Endothelial cell of umbilical vein (primary cell): ENCODE measurements around the gene VSTM2B. TPM values are rescaled to one million over a fixed set of nuclear protein-coding genes. Genes with fewer than 3 reads are reported as not detected.
"Not testable (repeated sequence)": the region's sequence is repeated elsewhere in the genome, so short reads cannot be mapped to it uniquely, and the experiment has no call there.

Experiments
- BruUV-seq: library from RNA; stranded (reverse); fragments of 400-500 nt; replicated peaks from 2 replicates; lab custom pipeline; 2021; lab: Mats Ljungman, UMichigan
- CTCF ChIA-PET: fragments of 300-600, 350-600 bp; sonication (Branson Sonifier 250); formaldehyde crosslinking; loops from one replicate; lab custom pipeline; 2021; ENCODE audit warnings: antibody characterized with exemption, inconsistent platforms; lab: Charles Lee
- POLR2A ChIA-PET: fragments of 300-600, 350-600 bp; sonication (Branson Sonifier 250); formaldehyde crosslinking; loops from one replicate; lab custom pipeline; 2021; ENCODE audit warnings: antibody characterized with exemption, inconsistent platforms; lab: Charles Lee
- DNase-seq: peaks from one replicate; pipeline ENCODE4 v3.0.0-alpha.2; 2011; ENCODE audit warnings: low read depth, low spot score
- FAIRE-seq: peaks from 2 replicates; lab custom pipeline; 2011; peaks lifted over from hg19 to GRCh38; lab: Jason Lieb, UNC
- H2AFZ ChIP-seq: 2 replicates; pipeline ENCODE4 v1.6.0; 2012; ENCODE audit warnings: low read depth, low read length, control low read depth, inconsistent platforms
- H3K27ac ChIP-seq: 2 replicates; pipeline ENCODE4 v1.5.1; 2011; ENCODE audit warnings: low read depth, mild to moderate bottlenecking, control low read depth, low read length, moderate library complexity; ENCODE audit not compliant: insufficient read depth
- H3K27me3 ChIP-seq, 2 experiments: 2 replicates each; pipeline versions ENCODE4 v1.6.0 to v1.6.1; 2011; ENCODE audit warnings: low read length in 2 of 2, mixed read lengths in 1 of 2; ENCODE audit not compliant: control insufficient read depth in 2 of 2, insufficient read depth in 2 of 2
- H3K36me3 ChIP-seq, 2 experiments: 2 replicates in 1 of 2; 3 replicates in 1 of 2; pipeline ENCODE4 v1.5.1; 2011; ENCODE audit warnings: low read length in 2 of 2, mild to moderate bottlenecking in 1 of 2, moderate library complexity in 1 of 2; ENCODE audit not compliant: control insufficient read depth in 2 of 2, insufficient read depth in 2 of 2; ENCODE audit errors: extremely low read depth in 1 of 2
- H3K4me1 ChIP-seq: 3 replicates; pipeline ENCODE4 v1.5.1; 2011; ENCODE audit warnings: mild to moderate bottlenecking, low read length; ENCODE audit not compliant: control insufficient read depth, insufficient read depth; ENCODE audit errors: extremely low read depth
- H3K4me2 ChIP-seq: 2 replicates; pipeline ENCODE4 v1.6.1; 2011; ENCODE audit warnings: low read length, control low read depth, mixed read lengths; ENCODE audit not compliant: insufficient read depth
- H3K4me3 ChIP-seq, 3 experiments: fragments of 200-600 bp in 1 of 3; sonication (generic), shearing (Covaris generic) in 1 of 3; replicated peaks in 1 of 3; 2 replicates each; pipeline ENCODE4 v1.5.1; 2011 to 2016; ENCODE audit warnings: control low read depth in 3 of 3, low read length in 3 of 3, mild to moderate bottlenecking in 2 of 3, inconsistent platforms in 1 of 3, low read depth in 1 of 3, moderate library complexity in 1 of 3; ENCODE audit not compliant: insufficient read depth in 1 of 3
- H3K79me2 ChIP-seq: 2 replicates; pipeline ENCODE4 v1.6.0; 2012; ENCODE audit warnings: low read length, inconsistent platforms; ENCODE audit not compliant: control insufficient read depth, insufficient read depth
- H3K9ac ChIP-seq: replicated peaks from 2 replicates; pipeline ENCODE3; 2011; ENCODE audit warnings: low read length, control low read depth; ENCODE audit not compliant: insufficient read depth; ENCODE audit errors: extremely low read depth
- H3K9me1 ChIP-seq: replicated peaks from 3 replicates; pipeline ENCODE4 v1.6.0; 2011; ENCODE audit warnings: mild to moderate bottlenecking, low read length; ENCODE audit not compliant: control insufficient read depth, insufficient read depth; ENCODE audit errors: extremely low read depth
- H3K9me3 ChIP-seq: replicated peaks from 2 replicates; pipeline ENCODE4 v1.5.1; 2012; ENCODE audit warnings: low read length, inconsistent platforms; ENCODE audit not compliant: control insufficient read depth, insufficient read depth
- H4K20me1 ChIP-seq: replicated peaks from 2 replicates; pipeline ENCODE3; 2011; ENCODE audit warnings: mild to moderate bottlenecking, low read length; ENCODE audit not compliant: control insufficient read depth, insufficient read depth; ENCODE audit errors: extremely low read depth
- MYC ChIP-seq: IDR thresholded peaks from one replicate; pipeline ENCODE4 v1.6.1; 2011; ENCODE audit warnings: mild to moderate bottlenecking, low read depth, low read length
- dilution Hi-C: fragments of 300-500 bp; cut with MboI; formaldehyde crosslinking; loops from one replicate; pipeline ENCODE4 v1.15.0; 2019; ENCODE audit warnings: low sequenced_read_pairs; ENCODE audit not compliant: extremely low pct_ligation_motif_present
- intact Hi-C: fragments of 100-400 bp; cut with micrococcal nuclease; formaldehyde crosslinking; loops from one replicate; pipeline ENCODE4 v1.10.0; 2022
- polyA plus RNA-seq, 4 experiments: library from polyadenylated mRNA; depleted of rRNA in 3 of 4; stranded (reverse) in 3 of 4; unstranded in 1 of 4; fragments of >200 nt; gene quantifications; 2 replicates each; pipeline versions ENCODE4 v1.2.1 to v1.2.3, GENCODE V29; 2011 to 2012; ENCODE audit warnings: missing spikeins in 1 of 4
- total RNA-seq: library from RNA; stranded (reverse); gene quantifications from 2 replicates; pipeline ENCODE4 v1.2.3, GENCODE V29; 2021
- TF ChIP-seq, protein P1 (sequence below), 2 donors: IDR thresholded peaks; 1 replicate in 1 of 2; 2 replicates in 1 of 2; pipeline ENCODE4 v1.5.1; 2011; ENCODE audit warnings: low read length in 2 of 2, mild to moderate bottlenecking in 2 of 2, moderate library complexity in 2 of 2, control low read depth in 1 of 2, inconsistent platforms in 1 of 2, low read depth in 1 of 2; ENCODE audit not compliant: insufficient read depth in 1 of 2; ENCODE audit errors: extremely low read depth in 1 of 2

VSTM2B gene
- total and polyA plus RNA-seq, 2 donors (not counting 3 experiments of a cell fraction or from before 2014, with no cell fraction given): not detected

DNA sequence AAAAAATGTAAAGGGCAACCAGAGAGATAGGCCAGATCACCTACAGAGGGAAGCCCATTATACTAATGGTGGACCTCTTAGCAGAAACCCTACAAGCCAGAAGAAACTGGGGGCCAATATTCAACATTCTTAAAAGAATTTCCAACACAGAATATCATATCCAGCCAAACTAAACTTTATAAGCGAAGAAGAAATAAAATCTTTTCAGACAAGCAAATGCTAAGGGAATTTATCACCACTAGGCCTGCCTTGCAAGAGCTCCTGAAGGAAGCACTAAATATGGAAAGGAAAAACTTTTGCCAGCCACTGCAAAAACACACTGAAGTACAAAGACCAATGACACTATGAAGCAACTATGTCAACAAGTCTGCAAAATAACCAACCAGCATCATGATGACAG, 28.4 kb downstream of the VSTM2B start:
- POLR2A ChIA-PET: no interaction called here
- Histone ChIP-seq H3K27me3 (no peaks in the 10 kb centered on the region), H4K20me1 (no peaks in the 10 kb centered on the region), H3K9ac (no peak overlapping the region), H3K36me3 (no peaks in the 10 kb centered on the region), H2AFZ (no peak overlapping the region), H3K4me2 (no peak overlapping the region), H3K4me3 (no peak overlapping the region), H3K9me1 (no peaks in the 10 kb centered on the region), H3K4me1 (no peaks in the 10 kb centered on the region), H3K9me3 (no peaks in the 10 kb centered on the region), H3K79me2 (no peaks in the 10 kb centered on the region), H3K27ac (no peak overlapping the region)
- CTCF ChIA-PET: no interaction called here
- DNase-seq: no peak
- BruUV-seq: no TSS peak
- dilution Hi-C loops (no loop called here), intact Hi-C loops (no loop called here)
- FAIRE-seq: no peak
- TF ChIP-seq, protein P1, sequence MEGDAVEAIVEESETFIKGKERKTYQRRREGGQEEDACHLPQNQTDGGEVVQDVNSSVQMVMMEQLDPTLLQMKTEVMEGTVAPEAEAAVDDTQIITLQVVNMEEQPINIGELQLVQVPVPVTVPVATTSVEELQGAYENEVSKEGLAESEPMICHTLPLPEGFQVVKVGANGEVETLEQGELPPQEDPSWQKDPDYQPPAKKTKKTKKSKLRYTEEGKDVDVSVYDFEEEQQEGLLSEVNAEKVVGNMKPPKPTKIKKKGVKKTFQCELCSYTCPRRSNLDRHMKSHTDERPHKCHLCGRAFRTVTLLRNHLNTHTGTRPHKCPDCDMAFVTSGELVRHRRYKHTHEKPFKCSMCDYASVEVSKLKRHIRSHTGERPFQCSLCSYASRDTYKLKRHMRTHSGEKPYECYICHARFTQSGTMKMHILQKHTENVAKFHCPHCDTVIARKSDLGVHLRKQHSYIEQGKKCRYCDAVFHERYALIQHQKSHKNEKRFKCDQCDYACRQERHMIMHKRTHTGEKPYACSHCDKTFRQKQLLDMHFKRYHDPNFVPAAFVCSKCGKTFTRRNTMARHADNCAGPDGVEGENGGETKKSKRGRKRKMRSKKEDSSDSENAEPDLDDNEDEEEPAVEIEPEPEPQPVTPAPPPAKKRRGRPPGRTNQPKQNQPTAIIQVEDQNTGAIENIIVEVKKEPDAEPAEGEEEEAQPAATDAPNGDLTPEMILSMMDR (IDR thresholded peaks at IDR 0.05; ENCODE audit: extremely low read depth in 1 of 2, insufficient read depth in 1 of 2, low read depth in 1 of 2, low read length in 2 of 2): no peak
- TF ChIP-seq MYC: no peak

DNA sequence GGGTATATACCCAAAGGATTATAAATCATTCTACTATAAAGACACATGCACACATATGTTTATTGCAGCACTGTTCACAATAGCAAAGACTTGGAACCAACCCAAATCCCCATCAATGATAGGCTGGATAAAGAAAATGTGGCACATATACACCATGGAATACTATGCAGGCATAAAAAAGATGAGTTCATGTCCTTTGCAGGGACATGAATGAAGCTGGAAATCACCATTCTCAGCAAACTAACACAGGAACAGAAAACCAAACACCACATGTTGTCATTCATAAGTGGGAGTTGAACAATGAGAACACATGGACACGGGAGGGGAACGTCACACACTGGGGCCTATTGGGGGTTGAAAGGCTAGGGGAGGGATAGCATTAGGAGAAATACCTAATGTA, 33.3 kb downstream of the VSTM2B start:
- H3K27ac ChIP-seq, FAIRE-seq, dilution Hi-C loops, BruUV-seq, H3K9ac ChIP-seq, H3K36me3 ChIP-seq, H4K20me1 ChIP-seq, intact Hi-C loops, POLR2A ChIA-PET, H3K4me1 ChIP-seq, H3K4me3 ChIP-seq, H3K27me3 ChIP-seq, H3K9me1 ChIP-seq, CTCF ChIA-PET, H3K4me2 ChIP-seq, H2AFZ ChIP-seq, DNase-seq, H3K9me3 ChIP-seq, H3K79me2 ChIP-seq: not testable (repeated sequence)
